Measurements from ENCODE around the gene EFNB2. TPM values are rescaled to one million over a fixed set of nuclear protein-coding genes. Genes with fewer than 3 reads are reported as not detected.

EFNB2 gene
- total RNA-seq, 2 donors from 2014 or later = 4.6 to 6.7 TPM

- DNase-seq (no peak), ATAC-seq (no peak)
- H3K36me3 ChIP-seq (replicated peaks in 1 of 2; ENCODE audit: insufficient read depth in 1 of 2, low read depth in 2 of 2) = no peaks in the 10 kb centered on the region
- no peaks in the 10 kb centered on the region for H3K4me1 ChIP-seq
- H3K4me3 ChIP-seq = no peak overlapping the region
- no peak overlapping the region for H3K27ac ChIP-seq
- TF ChIP-seq CTCF (IDR thresholded peaks at IDR 0.05) (no peak), POLR2A (IDR thresholded peaks at IDR 0.05) (no peak)
- H3K9me3 ChIP-seq = no peaks in the 10 kb centered on the region
- H3K27me3 ChIP-seq = no peaks in the 10 kb centered on the region
- WGBS, 2 donors = 75 to 79% methylated on average over 14 of the region's 14 CpGs
- intact Hi-C loops (cut with DNase I) = no loop called here
Observed at GRCh38 chr13:106491928-106492587, 43.4 kb downstream of the EFNB2 start.

GRCh38 chr13:106491463-106491862, 44.0 kb downstream of the EFNB2 start:
- WGBS, 2 donors = 60 to 69% methylated on average over 11 of the region's 11 CpGs

GRCh38 chr13:106490569-106491321, 44.7 kb downstream of the EFNB2 start:
- intact Hi-C loops (cut with DNase I) = no loop called here
- no peaks in the 10 kb centered on the region for H3K36me3 ChIP-seq (replicated peaks in 1 of 2; ENCODE audit: insufficient read depth in 1 of 2, low read depth in 2 of 2)
- no peaks in the 10 kb centered on the region for H3K4me1 ChIP-seq
- TF ChIP-seq CTCF (IDR thresholded peaks at IDR 0.05) = no peak
- TF ChIP-seq POLR2A (IDR thresholded peaks at IDR 0.05) = no peak
- 66 to 80% methylated on average over 14 of the region's 14 CpGs for WGBS, 2 donors
- ATAC-seq = no peak
- H3K27ac ChIP-seq = no peak overlapping the region
- H3K4me3 ChIP-seq = no peak overlapping the region
- no peak for DNase-seq
- H3K27me3 ChIP-seq = no peaks in the 10 kb centered on the region
- H3K9me3 ChIP-seq = no peaks in the 10 kb centered on the region

More at GRCh38 chr13:106491463-106491862, 44.0 kb downstream of the EFNB2 start:
- no peak overlapping the region for H3K4me3 ChIP-seq
- H3K27ac ChIP-seq = no peak overlapping the region
- no peaks in the 10 kb centered on the region for H3K36me3 ChIP-seq (replicated peaks in 1 of 2; ENCODE audit: insufficient read depth in 1 of 2, low read depth in 2 of 2)
- no peaks in the 10 kb centered on the region for H3K9me3 ChIP-seq
- no peaks in the 10 kb centered on the region for H3K27me3 ChIP-seq
- TF ChIP-seq POLR2A (IDR thresholded peaks at IDR 0.05) (no peak), CTCF (IDR thresholded peaks at IDR 0.05) (no peak)
- intact Hi-C loops (cut with DNase I) = no loop called here
- ATAC-seq = no peak
- H3K4me1 ChIP-seq = no peaks in the 10 kb centered on the region
- no peak for DNase-seq

- H3K36me3 ChIP-seq (replicated peaks in 1 of 2; ENCODE audit: insufficient read depth in 1 of 2, low read depth in 2 of 2) = no peaks in the 10 kb centered on the region
- TF ChIP-seq POLR2A (IDR thresholded peaks at IDR 0.05) = no peak
- TF ChIP-seq CTCF (IDR thresholded peaks at IDR 0.05) = no peak
- WGBS, 2 donors = 61 to 72% methylated on average over 7 of the region's 7 CpGs
Observed at GRCh38 chr13:106489849-106490568, 45.5 kb downstream of the EFNB2 start.

More at GRCh38 chr13:106489849-106490568, 45.5 kb downstream of the EFNB2 start:
- Histone ChIP-seq H3K27ac (no peak overlapping the region), H3K27me3 (no peaks in the 10 kb centered on the region), H3K4me1 (no peaks in the 10 kb centered on the region), H3K4me3 (no peak overlapping the region), H3K9me3 (no peaks in the 10 kb centered on the region)
- no peak for DNase-seq
- ATAC-seq = no peak
- intact Hi-C loops (cut with DNase I) = no loop called here

Data from body of pancreas (tissue), 4 donors.